H1 (cell line): Measurements from ENCODE around the gene FANCL. TPM values are rescaled to one million over a fixed set of nuclear protein-coding genes. Genes with fewer than 3 reads are reported as not detected.

ENCODE experiments used
- CTBP2 ChIP-seq: IDR thresholded peaks from 2 replicates; pipeline ENCODE4 v1.7.0; 2011; ENCODE audit warnings: borderline replicate concordance, mild to moderate bottlenecking, moderate library complexity, mixed read lengths, low read length; ENCODE audit not compliant: insufficient read depth, insufficient read length
- HDAC6 ChIP-seq: IDR thresholded peaks from one replicate; pipeline ENCODE4 v1.7.1; 2012; ENCODE audit warnings: low read depth, mild to moderate bottlenecking, inconsistent platforms, low read length, moderate library complexity
- JUND ChIP-seq: IDR thresholded peaks from 2 replicates; pipeline ENCODE4 v1.6.1; 2011; ENCODE audit warnings: mild to moderate bottlenecking, improper control_type of control experiment, low read length
- SIN3A ChIP-seq, 2 experiments: IDR thresholded peaks in 1 of 2; conservative IDR thresholded peaks in 1 of 2; 2 replicates each; pipeline ENCODE4 v1.6.1; 2011 to 2012; ENCODE audit warnings: low read length in 2 of 2, improper control_type of control experiment in 1 of 2, low read depth in 1 of 2, mild to moderate bottlenecking in 1 of 2
- polyA plus RNA-seq, 7 experiments: library from polyadenylated mRNA; depleted of rRNA in 3 of 7; stranded (reverse) in 5 of 7; unstranded in 2 of 7; fragments of >200 nt in 5 of 7; fragments of 200-250 nt in 2 of 7; gene quantifications; 1 replicate in 5 of 7; 2 replicates in 1 of 7; 4 replicates in 1 of 7; pipeline versions ENCODE4 v1.2.1 to v1.2.3, GENCODE V29; 2011 to 2013; ENCODE audit warnings: missing spikeins in 2 of 7, mixed read lengths in 2 of 7
- total RNA-seq: library from RNA; stranded (reverse); fragmentation: NEBNext Ultra II Directional; extraction: Animal tissue kit (Norgen Biotek cat#: 25700); gene quantifications from 2 replicates; pipeline ENCODE4 v1.2.1, GENCODE V29; 2021

Gene FANCL
- total and polyA plus RNA-seq, 2 of the 8 experiments (the other 6 are each of a cell fraction or from before 2014, with no cell fraction given) = 38.7 to 55.9 TPM

- no peak for TF ChIP-seq HDAC6
- no peak for TF ChIP-seq SIN3A (conservative IDR thresholded peaks at IDR 0.05 in 1 of 2, IDR thresholded peaks at IDR 0.05 in 1 of 2; ENCODE audit: low read depth in 1 of 2, low read length in 2 of 2)
- TF ChIP-seq CTBP2 = no peak
- TF ChIP-seq JUND = no peak
These were observed 105.3 kb downstream of the FANCL start (continued) for GRCh38 chr2:58135861-58136260.
